Choroid plexus epithelial cell (primary cell): ENCODE measurements around the gene CARS1.

Experiments used
- DNase-seq: peaks from one replicate; pipeline ENCODE4 v3.0.0-alpha.2; 2010; ENCODE audit warnings: low read depth
- H3K4me3 ChIP-seq: 2 replicates; pipeline ENCODE4 v1.5.1; 2011; ENCODE audit warnings: low read depth, mild to moderate bottlenecking, control low read depth, low read length, moderate library complexity
- CTCF ChIP-seq: conservative IDR thresholded peaks from 2 replicates; pipeline ENCODE4 v1.5.1; 2011; ENCODE audit warnings: low read depth, mild to moderate bottlenecking, control low read depth, inconsistent platforms, low read length, moderate library complexity

Gene CARS1

DNA sequence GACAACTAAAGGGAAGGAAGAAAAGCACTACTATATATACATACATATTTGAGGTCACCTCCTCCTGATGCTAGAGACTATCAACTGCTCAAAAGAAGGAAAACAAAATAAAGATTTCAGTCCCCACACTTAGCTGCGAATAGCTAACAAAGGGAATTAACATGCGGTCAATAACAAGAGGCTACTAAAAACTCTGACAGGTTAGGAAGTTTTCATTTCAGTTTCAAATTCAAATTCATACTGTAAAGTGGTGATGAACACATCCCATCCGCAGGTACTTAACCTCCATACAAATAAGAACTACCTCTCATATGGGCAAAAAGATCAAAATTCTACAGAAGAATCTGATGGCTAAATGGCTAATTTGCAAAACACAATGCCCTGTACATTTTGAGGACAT lies 67.7 kb downstream of the CARS1 start:
- no peak for TF ChIP-seq CTCF
- DNase-seq, result no peak
- peak overlapping the region; percentile 71 for H3K4me3 ChIP-seq

GRCh38 chr11:2989006-2989405 lies 68.2 kb downstream of the CARS1 start:
- DNase-seq, result peak; percentile 37
- peak overlapping the region; percentile 71 for H3K4me3 ChIP-seq
- no peak for TF ChIP-seq CTCF

DNA sequence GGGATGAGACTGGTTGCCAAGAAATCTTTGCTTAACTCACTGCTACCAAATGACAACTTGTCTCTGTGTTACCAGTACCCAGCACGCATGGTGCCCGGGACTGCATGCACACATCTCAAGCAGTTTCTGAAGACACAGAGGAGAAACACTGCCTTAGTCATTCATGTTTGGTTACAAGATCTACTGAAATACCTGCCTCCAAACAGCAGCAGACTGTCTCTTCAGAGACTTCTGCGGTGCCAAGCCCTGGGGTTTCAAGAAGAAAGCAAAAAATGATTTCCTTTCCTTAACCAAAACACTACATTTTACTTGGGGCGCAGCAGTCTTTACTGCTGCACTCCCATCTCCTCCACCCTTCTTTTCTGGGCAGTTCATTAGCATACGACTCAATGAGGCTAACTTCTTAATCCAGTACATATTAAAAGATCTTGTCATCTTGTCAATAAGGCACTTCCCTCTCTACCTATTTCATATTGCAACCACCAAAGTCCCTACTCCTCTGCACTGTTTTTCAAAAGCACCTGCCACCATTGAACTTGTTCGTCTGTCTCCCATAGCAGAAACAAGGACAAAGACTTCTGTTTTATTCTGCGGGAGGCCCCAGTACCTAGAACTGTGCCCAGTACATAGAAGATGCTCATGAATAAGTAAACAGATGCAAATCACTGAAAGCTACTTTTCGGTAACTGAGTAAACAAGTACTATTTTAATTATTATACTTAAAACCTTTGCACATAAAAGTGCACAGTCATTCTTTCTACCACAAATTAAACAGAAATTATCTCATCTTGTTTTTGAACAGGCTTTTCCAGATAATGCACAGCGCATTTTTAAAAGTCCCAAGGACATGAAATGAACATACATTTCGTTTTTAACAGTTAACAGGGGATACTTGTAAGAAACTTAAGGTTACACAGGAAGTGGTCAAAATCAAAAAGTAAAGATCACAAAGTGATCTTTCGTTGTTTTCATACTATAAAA lies 69.1 kb downstream of the CARS1 start:
- peak overlapping the region; percentile 71 for H3K4me3 ChIP-seq
- no peak for DNase-seq
- no peak for TF ChIP-seq CTCF

- H3K4me3 ChIP-seq, result no peak overlapping the region
- no peak for TF ChIP-seq CTCF
- DNase-seq, result no peak
Observed at GRCh38 chr11:2983908-2984307, 73.3 kb downstream of the CARS1 start.

- no peak overlapping the region for H3K4me3 ChIP-seq
- TF ChIP-seq CTCF, result no peak
- DNase-seq, result no peak
Observed at GRCh38 chr11:2982214-2982613, 75.0 kb downstream of the CARS1 start.

GRCh38 chr11:2981130-2981529 lies 76.1 kb downstream of the CARS1 start:
- no peak for TF ChIP-seq CTCF
- DNase-seq, result no peak

More at GRCh38 chr11:2981130-2981529, 76.1 kb downstream of the CARS1 start:
- H3K4me3 ChIP-seq, result no peak overlapping the region
